GM12872 (cell line): Measurements from ENCODE around the gene GFPT2.

ENCODE experiments used
- CTCF ChIP-seq: IDR thresholded peaks from 3 replicates; pipeline ENCODE4 v1.5.1; 2011; ENCODE audit warnings: low read depth, mild to moderate bottlenecking, low read length, moderate library complexity; ENCODE audit not compliant: insufficient read depth

Gene GFPT2

GRCh38 chr5:180297587-180298282 is 55.4 kb downstream of the GFPT2 start:
- TF ChIP-seq CTCF = no peak

- TF ChIP-seq CTCF = no peak
These were observed 56.4 kb downstream of the GFPT2 start for GRCh38 chr5:180296771-180297170.

- no peak for TF ChIP-seq CTCF
These were observed 58.1 kb downstream of the GFPT2 start for GRCh38 chr5:180294913-180295555.

GRCh38 chr5:180294411-180294810 is 58.7 kb downstream of the GFPT2 start:
- no peak for TF ChIP-seq CTCF

GRCh38 chr5:180291943-180292831 is 60.9 kb downstream of the GFPT2 start, which contains the start of gene MAPK9:
TSS of gene MAPK9 (minus strand) at chr5:180292083. CDS start at chr5:180280561, 11,522 bp downstream.
- TF ChIP-seq CTCF = no peak

GRCh38 chr5:180291234-180291940 is 61.7 kb downstream of the GFPT2 start:
- TF ChIP-seq CTCF = peak; percentile 28; the same call in 1 of the 3 replicates
